Right hindlimb (tissue), 1 donor: Measurements from ENCODE around the gene GARIN3.
"Not testable (repeated sequence)": the region's sequence is repeated elsewhere in the genome, so short reads cannot be mapped to it uniquely, and the experiment has no call there.

Experiments used
- DNase-seq: peaks from one replicate; pipeline ENCODE4 v3.0.0-alpha.2; 2018

The GARIN3 gene

DNA sequence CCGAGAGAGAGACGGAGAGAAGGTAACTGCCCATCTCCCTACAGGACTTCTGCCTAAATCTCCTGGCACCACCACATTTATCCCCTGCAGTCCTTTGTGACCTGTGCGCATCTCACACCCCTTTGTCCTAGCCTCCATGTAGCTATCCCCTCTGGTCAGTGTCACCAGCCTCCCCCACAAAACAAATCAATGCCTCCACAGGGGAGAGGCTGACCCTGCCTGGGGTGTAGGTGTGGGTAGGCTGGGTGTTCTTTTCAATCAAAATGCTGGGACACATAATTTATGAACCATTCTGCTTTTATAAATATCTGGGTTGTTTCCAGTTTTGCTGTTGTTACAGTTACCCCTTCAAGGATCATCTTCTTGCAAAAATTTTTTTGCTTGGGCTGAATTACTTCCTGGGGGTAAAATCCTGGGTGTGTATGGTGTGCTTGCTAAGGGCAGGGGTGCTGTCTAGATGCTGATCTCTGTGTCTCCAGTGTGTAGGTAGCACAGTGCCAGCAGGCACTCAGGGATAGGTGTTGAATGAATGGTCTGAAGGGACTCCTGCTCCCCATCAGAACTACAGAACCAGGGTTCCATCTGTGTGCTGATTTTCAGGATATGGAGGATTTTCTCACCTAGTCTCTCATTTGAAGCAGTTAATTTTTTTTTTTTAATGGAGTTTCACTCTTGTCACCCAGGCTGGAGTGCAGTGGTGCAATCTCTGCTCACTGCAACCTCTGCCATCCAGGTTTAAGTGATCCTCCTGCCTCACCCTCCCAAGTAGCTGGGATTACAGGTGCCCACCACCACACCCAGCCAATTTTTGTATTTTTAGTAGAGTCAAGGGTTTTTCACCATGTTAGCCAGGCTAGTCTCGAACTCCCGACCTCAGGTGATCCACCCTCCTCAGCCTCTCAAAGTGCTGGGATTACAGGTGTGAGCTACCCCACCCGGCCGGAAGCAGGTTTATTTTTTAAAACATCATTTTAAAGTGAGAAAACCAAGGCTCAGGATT lies at the start of gene GARIN3:
Gene GARIN3, minus strand, starts transcription at position 51 of the 1,000 bp plus-strand sequence. CDS start 96 bp downstream, outside the sequence.
- DNase-seq = no peak

DNA sequence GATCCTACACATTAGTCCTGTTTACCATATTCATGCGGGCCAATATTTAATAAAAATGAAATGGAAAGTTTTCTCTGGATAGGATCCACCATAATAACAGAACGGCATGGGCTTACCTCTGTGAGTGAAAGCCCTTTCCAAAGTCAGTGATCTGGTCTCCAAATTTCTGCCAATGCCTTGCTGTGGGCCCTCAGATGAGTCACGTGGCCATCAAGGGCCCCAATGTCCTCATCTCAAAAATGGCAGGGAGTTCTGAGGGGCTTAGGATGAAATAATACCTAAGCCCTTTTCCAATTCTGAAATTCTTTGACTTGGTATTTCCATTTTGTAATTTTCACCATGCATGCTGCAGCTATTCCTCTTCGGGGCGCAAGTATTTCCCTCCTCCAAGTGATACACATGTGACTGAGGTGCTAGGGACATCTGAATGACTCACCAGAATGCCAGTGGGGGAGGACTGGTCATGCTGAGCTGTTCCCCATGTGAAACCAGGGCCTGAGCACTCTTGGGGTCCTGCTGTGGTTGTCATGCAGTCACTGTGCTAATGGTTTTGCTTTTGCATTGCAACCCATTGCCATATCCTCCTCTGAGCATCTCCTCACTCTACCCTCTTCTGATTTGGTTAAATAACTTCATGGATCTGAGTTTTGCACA lies 49.6 kb upstream of the GARIN3 start:
- DNase-seq = no peak

GRCh38 chr5:157214861-157215513 lies 48.9 kb upstream of the GARIN3 start:
- DNase-seq = no peak

DNA sequence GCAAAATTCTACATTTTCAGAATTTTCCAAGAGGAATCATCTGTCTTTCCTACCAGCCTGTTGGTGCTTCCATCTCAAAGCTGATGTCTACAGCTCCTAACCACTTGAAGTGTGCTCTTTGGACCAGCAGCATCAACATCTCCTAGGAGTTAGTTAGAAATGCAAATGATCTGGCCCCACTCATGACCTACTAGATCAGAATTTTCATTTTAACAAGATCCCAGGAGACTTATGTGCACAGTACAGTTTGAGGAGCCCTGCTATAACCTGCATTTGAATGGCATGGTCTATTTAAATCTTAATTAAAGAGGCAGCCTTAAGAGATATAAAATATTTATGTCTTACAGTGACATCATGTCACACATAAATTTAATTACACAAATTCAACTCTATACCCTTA lies 48.4 kb upstream of the GARIN3 start:
- no peak for DNase-seq

GRCh38 chr5:157213527-157214243 lies 47.6 kb upstream of the GARIN3 start:
- DNase-seq = no peak

DNA sequence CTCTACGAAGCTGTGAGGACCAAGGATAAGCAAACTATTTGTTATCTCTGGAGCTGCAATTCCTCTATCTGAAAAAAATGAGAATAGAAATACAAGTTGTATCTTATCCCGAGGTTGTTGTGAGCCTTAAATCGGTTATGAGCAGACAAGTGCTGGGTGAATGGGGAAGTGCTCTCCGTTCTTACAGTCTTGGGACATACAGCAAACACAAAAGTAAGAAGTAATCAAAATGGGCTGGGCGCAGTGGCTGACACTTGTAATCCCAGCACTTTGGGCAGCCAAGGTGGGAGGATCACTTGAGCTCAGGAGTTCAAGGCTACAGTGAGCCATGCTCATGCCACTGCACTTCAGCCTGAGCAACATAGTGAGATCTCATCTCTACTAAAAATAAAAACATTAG lies 46.2 kb upstream of the GARIN3 start:
- DNase-seq = no peak

DNA sequence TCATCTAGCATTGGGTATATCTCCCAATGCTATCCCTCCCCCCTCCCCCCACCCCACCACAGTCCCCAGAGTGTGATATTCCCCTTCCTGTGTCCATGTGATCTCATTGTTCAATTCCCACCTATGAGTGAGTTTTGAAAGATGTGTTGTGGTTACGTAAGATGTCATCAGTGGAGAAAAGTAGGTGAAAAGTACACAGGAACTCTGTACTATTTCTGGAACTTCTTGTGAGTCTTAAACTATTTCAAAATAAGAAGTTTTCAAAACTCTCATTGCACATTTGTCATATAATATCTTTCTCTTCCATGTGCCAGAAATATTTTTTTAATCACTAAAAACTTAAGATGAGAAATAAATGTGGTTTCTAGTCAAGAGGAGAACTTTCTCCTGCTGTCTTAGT lies 44.6 kb upstream of the GARIN3 start:
- DNase-seq = not testable (repeated sequence)

GRCh38 chr5:157205708-157206107 lies 39.6 kb upstream of the GARIN3 start:
- DNase-seq = no peak

GRCh38 chr5:157204765-157205164 lies 38.7 kb upstream of the GARIN3 start:
- no peak for DNase-seq

GRCh38 chr5:157203417-157203816 lies 37.4 kb upstream of the GARIN3 start:
- no peak for DNase-seq

GRCh38 chr5:157201857-157202256 lies 35.8 kb upstream of the GARIN3 start:
- no peak for DNase-seq

DNA sequence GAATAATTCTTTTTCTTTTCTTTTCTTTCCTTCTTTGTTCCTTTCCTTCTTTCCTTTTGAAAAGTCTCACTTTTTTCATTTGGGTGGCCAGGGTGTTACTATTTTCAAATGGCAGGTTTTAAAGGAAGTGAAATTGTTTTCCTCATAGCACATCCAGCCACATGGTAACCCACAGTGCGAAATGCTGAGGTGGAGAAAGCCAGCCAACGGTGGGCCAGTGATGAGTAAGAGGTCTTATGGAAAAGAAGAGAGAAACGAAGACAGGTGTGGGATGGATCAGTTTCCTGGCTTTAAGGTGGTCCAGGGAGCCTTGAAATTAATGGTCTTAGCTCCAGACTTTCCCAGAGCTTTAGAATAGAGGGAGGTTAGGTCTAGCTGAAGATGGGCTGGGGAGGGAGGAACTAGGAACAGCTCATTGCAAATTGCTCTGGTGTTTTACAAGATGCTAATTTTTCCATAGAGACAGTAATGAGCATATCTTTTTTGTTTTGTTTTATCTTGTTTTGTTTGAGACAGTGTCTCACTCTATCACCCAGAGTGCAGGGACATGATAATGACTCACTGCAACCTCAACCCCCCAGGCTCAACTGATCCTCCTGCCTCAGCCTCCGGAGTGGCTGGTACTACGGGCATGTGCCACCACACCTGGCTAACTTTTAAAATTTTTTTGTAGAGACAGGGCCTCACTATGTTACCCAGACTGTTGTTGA lies 32.4 kb upstream of the GARIN3 start:
- DNase-seq = no peak

GRCh38 chr5:157197086-157197485 lies 31.0 kb upstream of the GARIN3 start:
- no peak for DNase-seq

- no peak for DNase-seq
Observed at GRCh38 chr5:157196045-157196444, 30.0 kb upstream of the GARIN3 start.

DNA sequence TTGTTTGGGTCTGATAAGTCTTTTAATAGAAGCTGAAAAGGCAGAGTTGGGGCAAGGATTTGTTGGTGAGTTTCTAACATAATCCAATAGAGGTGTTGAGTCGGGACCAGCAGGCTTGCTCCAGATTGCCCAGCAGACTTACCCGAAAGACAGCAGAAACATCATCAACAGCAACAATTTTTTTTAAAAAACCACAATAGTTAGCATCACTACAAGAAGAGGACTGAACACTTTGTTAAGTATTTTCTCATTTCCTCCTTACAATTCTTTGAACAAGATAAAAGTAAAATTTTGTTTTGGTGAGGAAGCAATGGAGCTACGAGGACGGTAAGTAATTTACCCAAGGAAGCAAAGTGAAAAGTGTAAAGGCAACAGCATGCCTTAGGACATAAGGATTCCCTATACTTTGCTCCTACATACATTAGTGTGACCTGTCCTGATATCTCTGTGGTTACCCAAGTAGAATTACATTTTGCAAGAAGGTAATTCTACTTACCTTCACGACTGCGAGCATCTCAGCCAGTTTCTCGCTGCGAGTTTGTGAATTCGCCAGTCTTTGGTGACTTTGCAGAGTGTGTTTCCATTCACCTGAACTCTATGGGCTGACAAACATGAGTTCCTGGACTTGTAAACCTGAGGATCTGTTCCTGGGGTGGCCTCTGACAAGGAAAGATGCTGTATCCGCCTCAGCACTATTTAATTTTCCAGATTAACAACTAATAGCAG lies 27.8 kb upstream of the GARIN3 start:
- DNase-seq = no peak

DNA sequence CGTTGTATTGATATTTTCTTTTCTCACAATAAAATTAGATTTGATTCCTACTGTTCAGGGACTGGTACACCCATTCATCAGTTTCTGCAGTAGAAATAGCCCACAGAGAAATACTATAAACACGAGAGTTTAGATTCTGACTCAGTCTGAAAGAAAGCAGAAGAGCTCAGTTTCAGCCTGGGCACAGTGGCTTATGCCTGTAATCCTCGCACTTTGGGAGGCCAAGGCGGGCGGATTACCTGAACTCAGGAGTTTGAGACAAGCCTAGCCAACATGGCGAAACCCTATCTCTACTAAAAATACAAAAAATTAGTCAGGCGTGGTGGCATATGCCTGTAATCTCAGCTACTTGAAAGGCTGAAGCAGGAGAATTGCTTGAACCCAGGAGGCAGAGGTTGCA lies 23.2 kb upstream of the GARIN3 start:
- DNase-seq = no peak

GRCh38 chr5:157188270-157188669 lies 22.2 kb upstream of the GARIN3 start:
- no peak for DNase-seq

DNA sequence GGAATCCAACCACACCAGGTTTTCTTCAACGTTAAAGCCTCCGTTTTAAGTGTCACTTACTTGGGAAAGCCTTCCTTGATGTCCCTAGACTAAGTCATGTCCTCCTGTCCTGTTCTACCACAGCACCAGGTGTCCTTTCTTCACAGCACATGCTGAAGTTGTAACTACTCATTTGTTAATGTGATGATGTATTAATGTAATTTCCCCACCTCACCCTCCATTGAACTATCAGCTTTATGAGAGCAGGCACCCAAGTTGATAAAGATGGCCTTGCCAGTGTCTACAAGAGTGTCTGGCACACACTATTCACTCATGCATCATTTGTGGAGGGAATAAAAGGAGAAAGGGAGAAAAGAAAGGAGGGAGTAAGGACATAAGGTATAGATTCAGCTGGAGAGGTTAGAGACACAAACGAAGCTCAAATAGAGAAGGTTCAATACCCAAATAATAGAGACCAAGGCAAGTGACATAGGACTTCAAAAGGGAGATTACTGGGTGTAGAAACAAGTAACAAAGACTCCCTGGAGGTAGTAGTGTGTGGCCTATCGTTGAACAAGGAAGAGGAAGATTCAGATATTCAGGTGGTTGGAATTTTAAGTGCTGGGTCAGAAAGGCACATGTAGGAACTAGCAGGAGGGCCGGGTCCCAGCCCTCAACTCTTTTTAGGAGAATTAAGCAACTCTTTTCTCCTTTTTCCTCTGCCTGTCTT lies 21.1 kb upstream of the GARIN3 start:
- no peak for DNase-seq

GRCh38 chr5:157186309-157187045 lies 20.4 kb upstream of the GARIN3 start:
- DNase-seq = no peak

- DNase-seq = not testable (repeated sequence)
Observed at GRCh38 chr5:157185122-157185521, 19.1 kb upstream of the GARIN3 start.
